HFF-Myc (cell line): ENCODE data around the gene NR6A1.

Experiments used
- DNase-seq: peaks from one replicate; pipeline ENCODE4 v3.0.0-alpha.2; 2011; ENCODE audit warnings: low read depth; ENCODE audit errors: extremely low read depth
- H3K4me3 ChIP-seq: replicated peaks from 2 replicates; pipeline ENCODE4 v1.5.1; 2011; ENCODE audit warnings: low read depth, mild to moderate bottlenecking, control low read depth, low read length
- CTCF ChIP-seq: IDR thresholded peaks from 2 replicates; pipeline ENCODE4 v1.5.1; 2012; ENCODE audit warnings: mild to moderate bottlenecking, low read depth, low read length, control low read depth; ENCODE audit errors: missing control alignments

The NR6A1 gene

GRCh38 chr9:124671861-124672260, 99.2 kb downstream of the NR6A1 start:
- no peak for DNase-seq
- no peak overlapping the region for H3K4me3 ChIP-seq
- no peak for TF ChIP-seq CTCF

DNA sequence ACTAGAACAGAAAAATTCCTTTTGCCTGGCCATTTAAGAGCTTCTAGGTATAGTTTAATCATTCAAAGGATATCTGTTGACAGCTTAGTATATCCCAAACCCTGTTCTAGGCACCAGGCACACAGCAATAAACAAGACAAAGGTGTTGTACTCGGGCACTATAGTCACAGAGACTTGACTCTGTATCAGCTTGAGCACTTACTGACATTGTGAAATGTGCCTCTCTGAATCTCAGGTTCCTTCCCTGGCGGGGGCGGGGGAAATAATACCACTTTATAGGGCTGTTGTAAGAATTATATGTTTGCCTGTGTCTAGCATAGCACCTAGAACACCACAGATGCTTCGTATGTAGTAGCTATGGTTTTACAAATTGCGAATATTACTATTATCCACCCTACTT, 104.5 kb downstream of the NR6A1 start:
- no peak for TF ChIP-seq CTCF
- DNase-seq, result no peak
- H3K4me3 ChIP-seq, result no peak overlapping the region

DNA sequence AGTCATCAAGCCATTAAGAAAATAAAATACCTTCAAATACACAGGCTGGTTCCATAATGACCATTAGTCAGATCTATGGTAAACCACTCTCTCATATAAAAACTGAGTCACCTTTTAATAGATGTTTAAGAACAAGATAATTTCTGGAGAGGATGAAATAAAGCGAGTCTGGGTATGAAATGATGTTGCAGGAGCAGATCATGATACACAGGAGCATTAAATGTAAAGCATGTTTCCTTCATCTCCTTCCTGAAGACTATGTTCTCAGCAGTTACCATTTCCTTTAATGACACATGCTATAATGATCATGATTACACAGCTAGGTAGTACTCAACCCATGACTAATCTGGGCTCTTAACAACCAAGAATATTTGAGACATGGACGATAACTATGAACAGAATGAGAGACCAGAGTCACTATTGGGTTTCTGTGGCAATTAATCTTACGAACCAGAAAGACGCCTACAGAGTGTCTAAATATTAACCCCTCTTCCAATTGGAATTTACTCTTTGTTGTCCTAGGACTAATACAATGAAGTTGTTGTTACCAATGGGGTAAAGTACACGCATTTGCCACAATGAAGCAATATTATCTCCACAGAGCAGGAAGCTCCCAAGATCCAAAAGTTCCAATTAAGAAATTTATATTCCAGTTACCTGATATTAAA, 105.6 kb downstream of the NR6A1 start:
- no peak overlapping the region for H3K4me3 ChIP-seq

GRCh38 chr9:124664143-124664542, 107.0 kb downstream of the NR6A1 start:
- no peak for DNase-seq
- no peak for TF ChIP-seq CTCF
- H3K4me3 ChIP-seq, result no peak overlapping the region

More for the DNA sequence above, 105.6 kb downstream of the NR6A1 start:
- no peak for TF ChIP-seq CTCF
- peak; percentile 14 for DNase-seq

GRCh38 chr9:124663046-124663961, 107.8 kb downstream of the NR6A1 start:
- TF ChIP-seq CTCF, result no peak
- H3K4me3 ChIP-seq, result no peak overlapping the region
- DNase-seq, result no peak

GRCh38 chr9:124662561-124662960, 108.5 kb downstream of the NR6A1 start:
- DNase-seq, result no peak
- no peak overlapping the region for H3K4me3 ChIP-seq

More at GRCh38 chr9:124662561-124662960, 108.5 kb downstream of the NR6A1 start:
- TF ChIP-seq CTCF, result no peak
